Measurements from ENCODE around the gene ITGA1.

DNA sequence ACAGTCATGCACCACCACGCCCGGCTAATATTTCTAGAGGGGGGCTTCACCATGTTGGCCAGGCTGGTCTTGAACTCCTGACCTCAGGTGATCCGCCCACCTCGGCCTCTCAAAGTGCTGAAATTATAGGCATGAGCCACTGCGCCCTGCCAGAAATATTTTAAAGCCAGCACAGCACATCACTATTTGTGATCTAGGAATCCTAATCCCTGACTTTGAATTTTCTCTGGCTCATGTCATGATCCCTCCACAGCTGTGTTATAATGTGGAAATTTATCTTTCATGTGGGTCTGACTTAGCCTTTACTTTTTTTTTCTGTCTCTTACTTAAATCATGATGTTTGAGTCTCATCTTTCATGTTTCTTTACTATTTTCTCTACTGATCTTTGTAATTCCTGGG is 18.7 kb upstream of the ITGA1 start:
- TF ChIP-seq, protein P1, sequence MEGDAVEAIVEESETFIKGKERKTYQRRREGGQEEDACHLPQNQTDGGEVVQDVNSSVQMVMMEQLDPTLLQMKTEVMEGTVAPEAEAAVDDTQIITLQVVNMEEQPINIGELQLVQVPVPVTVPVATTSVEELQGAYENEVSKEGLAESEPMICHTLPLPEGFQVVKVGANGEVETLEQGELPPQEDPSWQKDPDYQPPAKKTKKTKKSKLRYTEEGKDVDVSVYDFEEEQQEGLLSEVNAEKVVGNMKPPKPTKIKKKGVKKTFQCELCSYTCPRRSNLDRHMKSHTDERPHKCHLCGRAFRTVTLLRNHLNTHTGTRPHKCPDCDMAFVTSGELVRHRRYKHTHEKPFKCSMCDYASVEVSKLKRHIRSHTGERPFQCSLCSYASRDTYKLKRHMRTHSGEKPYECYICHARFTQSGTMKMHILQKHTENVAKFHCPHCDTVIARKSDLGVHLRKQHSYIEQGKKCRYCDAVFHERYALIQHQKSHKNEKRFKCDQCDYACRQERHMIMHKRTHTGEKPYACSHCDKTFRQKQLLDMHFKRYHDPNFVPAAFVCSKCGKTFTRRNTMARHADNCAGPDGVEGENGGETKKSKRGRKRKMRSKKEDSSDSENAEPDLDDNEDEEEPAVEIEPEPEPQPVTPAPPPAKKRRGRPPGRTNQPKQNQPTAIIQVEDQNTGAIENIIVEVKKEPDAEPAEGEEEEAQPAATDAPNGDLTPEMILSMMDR (conservative IDR thresholded peaks at IDR 0.05), result no peak
- no peak for TF ChIP-seq ZFX (IDR thresholded peaks at IDR 0.05)
